HEK293 (cell line): ENCODE data around the gene TSPAN13.

ENCODE experiments used
- CTCF ChIP-seq: fragments of 450-650 bp; formaldehyde crosslinking; IDR thresholded peaks from 2 replicates; pipeline ENCODE4 v1.5.1; 2016; ENCODE audit warnings: missing biosample characterization, missing genetic modification characterization
- GFI1B ChIP-seq: fragments of 450-650 bp; formaldehyde crosslinking; IDR thresholded peaks from 2 replicates; pipeline ENCODE4 v1.5.1; 2016; ENCODE audit warnings: missing biosample characterization, missing genetic modification characterization
- PBX3 ChIP-seq: sonication (generic); formaldehyde crosslinking; IDR thresholded peaks from 2 replicates; pipeline ENCODE4 v1.8.1; 2022; ENCODE audit warnings: mild to moderate bottlenecking, moderate library complexity, missing genetic modification reagents
- ZBTB8A ChIP-seq: fragments of 450-650 bp; formaldehyde crosslinking; IDR thresholded peaks from 2 replicates; pipeline ENCODE4 v1.5.1; 2016; ENCODE audit warnings: missing biosample characterization, missing genetic modification characterization
- ZFHX2 ChIP-seq: fragments of 450-650 bp; formaldehyde crosslinking; conservative IDR thresholded peaks from 2 replicates; pipeline ENCODE4 v1.5.1; 2016; ENCODE audit warnings: missing biosample characterization, missing genetic modification characterization
- ZFP3 ChIP-seq: fragments of 450-650 bp; formaldehyde crosslinking; IDR thresholded peaks from 2 replicates; pipeline ENCODE4 v1.5.1; 2016; ENCODE audit warnings: low read depth, missing biosample characterization, missing genetic modification characterization
- ZNF19 ChIP-seq: fragments of 450-650 bp; formaldehyde crosslinking; IDR thresholded peaks from 2 replicates; pipeline ENCODE4; 2016; ENCODE audit warnings: missing biosample characterization, missing genetic modification characterization, low read depth
- ZNF26 ChIP-seq: fragments of 450-650 bp; formaldehyde crosslinking; IDR thresholded peaks from 2 replicates; pipeline ENCODE4 v1.5.1; 2016; ENCODE audit warnings: missing biosample characterization, missing genetic modification characterization
- ZNF449 ChIP-seq: fragments of 450-650 bp; formaldehyde crosslinking; IDR thresholded peaks from 2 replicates; pipeline ENCODE4 v1.5.1; 2017; ENCODE audit warnings: missing biosample characterization, mild to moderate bottlenecking, missing genetic modification characterization, moderate library complexity
- ZNF704 ChIP-seq: fragments of 450-650 bp; formaldehyde crosslinking; IDR thresholded peaks from 2 replicates; pipeline ENCODE4 v1.5.1; 2016; ENCODE audit warnings: missing biosample characterization, missing genetic modification characterization
- TF ChIP-seq, protein P1 (sequence below): fragments of 450-650 bp; formaldehyde crosslinking; IDR thresholded peaks from 2 replicates; pipeline ENCODE4 v1.5.1; 2016; ENCODE audit warnings: missing biosample characterization, missing genetic modification characterization, low read depth
- TF ChIP-seq, protein P2 (sequence below): fragments of 450-650 bp; formaldehyde crosslinking; IDR thresholded peaks from 2 replicates; pipeline ENCODE4 v1.5.1; 2016; ENCODE audit warnings: missing biosample characterization, missing genetic modification characterization

- TF ChIP-seq CTCF (tag by site-specific recombination), result no peak
- no peak for TF ChIP-seq ZNF26 (tag by site-specific recombination)
- TF ChIP-seq GFI1B, result no peak
- TF ChIP-seq, protein P1, sequence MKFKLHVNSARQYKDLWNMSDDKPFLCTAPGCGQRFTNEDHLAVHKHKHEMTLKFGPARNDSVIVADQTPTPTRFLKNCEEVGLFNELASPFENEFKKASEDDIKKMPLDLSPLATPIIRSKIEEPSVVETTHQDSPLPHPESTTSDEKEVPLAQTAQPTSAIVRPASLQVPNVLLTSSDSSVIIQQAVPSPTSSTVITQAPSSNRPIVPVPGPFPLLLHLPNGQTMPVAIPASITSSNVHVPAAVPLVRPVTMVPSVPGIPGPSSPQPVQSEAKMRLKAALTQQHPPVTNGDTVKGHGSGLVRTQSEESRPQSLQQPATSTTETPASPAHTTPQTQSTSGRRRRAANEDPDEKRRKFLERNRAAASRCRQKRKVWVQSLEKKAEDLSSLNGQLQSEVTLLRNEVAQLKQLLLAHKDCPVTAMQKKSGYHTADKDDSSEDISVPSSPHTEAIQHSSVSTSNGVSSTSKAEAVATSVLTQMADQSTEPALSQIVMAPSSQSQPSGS (tag by site-specific recombination), result no peak
- no peak for TF ChIP-seq PBX3 (CRISPR knock-in tag)
- no peak for TF ChIP-seq ZFHX2 (tag by site-specific recombination)
- TF ChIP-seq ZBTB8A (tag by site-specific recombination), result no peak
- TF ChIP-seq ZNF19 (tag by site-specific recombination), result no peak
- TF ChIP-seq ZNF704 (tag by site-specific recombination), result no peak
- no peak for TF ChIP-seq ZFP3 (tag by site-specific recombination)
- no peak for TF ChIP-seq ZNF449 (tag by site-specific recombination)
- TF ChIP-seq, protein P2, sequence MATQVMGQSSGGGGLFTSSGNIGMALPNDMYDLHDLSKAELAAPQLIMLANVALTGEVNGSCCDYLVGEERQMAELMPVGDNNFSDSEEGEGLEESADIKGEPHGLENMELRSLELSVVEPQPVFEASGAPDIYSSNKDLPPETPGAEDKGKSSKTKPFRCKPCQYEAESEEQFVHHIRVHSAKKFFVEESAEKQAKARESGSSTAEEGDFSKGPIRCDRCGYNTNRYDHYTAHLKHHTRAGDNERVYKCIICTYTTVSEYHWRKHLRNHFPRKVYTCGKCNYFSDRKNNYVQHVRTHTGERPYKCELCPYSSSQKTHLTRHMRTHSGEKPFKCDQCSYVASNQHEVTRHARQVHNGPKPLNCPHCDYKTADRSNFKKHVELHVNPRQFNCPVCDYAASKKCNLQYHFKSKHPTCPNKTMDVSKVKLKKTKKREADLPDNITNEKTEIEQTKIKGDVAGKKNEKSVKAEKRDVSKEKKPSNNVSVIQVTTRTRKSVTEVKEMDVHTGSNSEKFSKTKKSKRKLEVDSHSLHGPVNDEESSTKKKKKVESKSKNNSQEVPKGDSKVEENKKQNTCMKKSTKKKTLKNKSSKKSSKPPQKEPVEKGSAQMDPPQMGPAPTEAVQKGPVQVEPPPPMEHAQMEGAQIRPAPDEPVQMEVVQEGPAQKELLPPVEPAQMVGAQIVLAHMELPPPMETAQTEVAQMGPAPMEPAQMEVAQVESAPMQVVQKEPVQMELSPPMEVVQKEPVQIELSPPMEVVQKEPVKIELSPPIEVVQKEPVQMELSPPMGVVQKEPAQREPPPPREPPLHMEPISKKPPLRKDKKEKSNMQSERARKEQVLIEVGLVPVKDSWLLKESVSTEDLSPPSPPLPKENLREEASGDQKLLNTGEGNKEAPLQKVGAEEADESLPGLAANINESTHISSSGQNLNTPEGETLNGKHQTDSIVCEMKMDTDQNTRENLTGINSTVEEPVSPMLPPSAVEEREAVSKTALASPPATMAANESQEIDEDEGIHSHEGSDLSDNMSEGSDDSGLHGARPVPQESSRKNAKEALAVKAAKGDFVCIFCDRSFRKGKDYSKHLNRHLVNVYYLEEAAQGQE, result no peak
Observed at GRCh38 chr7:16780596-16780995, 27.0 kb downstream of the TSPAN13 start.
